ENCODE results near the gene C1QTNF9.
"Not testable (repeated sequence)": the region's sequence is repeated elsewhere in the genome, so short reads cannot be mapped to it uniquely, and the experiment has no call there.

Gene C1QTNF9

GRCh38 chr13:24361852-24362366, 52.5 kb downstream of the C1QTNF9 start:
- Histone ChIP-seq H3K4me1 (ENCODE audit: control insufficient read depth, insufficient read depth, low read length) (no peaks in the 10 kb centered on the region), H3K27me3 (ENCODE audit: control insufficient read depth in 1 of 2, insufficient read depth in 2 of 2, low read length in 2 of 2) (no peaks in the 10 kb centered on the region), H3K27ac (ENCODE audit: low read length) (no peak overlapping the region), H3K36me3 (ENCODE audit: control insufficient read depth in 2 of 2, insufficient read depth in 2 of 2, low read length in 2 of 2) (no peaks in the 10 kb centered on the region), H3K9ac (ENCODE audit: low read length in 2 of 2) (no peak overlapping the region), H3K4me3 (ENCODE audit: low read length in 2 of 2) (no peak overlapping the region), H3K9me3 (ENCODE audit: control insufficient read depth in 2 of 2, low read length in 2 of 2) (no peaks in the 10 kb centered on the region)

GRCh38 chr13:24362435-24362952, 53.1 kb downstream of the C1QTNF9 start:
- H3K27me3 ChIP-seq (ENCODE audit: control insufficient read depth in 1 of 2, insufficient read depth in 2 of 2, low read length in 2 of 2), result no peaks in the 10 kb centered on the region
- H3K9me3 ChIP-seq (ENCODE audit: control insufficient read depth in 2 of 2, low read length in 2 of 2), result no peaks in the 10 kb centered on the region
- no peak overlapping the region for H3K4me3 ChIP-seq (ENCODE audit: low read length in 2 of 2)
- no peaks in the 10 kb centered on the region for H3K36me3 ChIP-seq (ENCODE audit: control insufficient read depth in 2 of 2, insufficient read depth in 2 of 2, low read length in 2 of 2)
- no peak overlapping the region for H3K27ac ChIP-seq (ENCODE audit: low read length)
- no peak overlapping the region for H3K9ac ChIP-seq (ENCODE audit: low read length in 2 of 2)
- H3K4me1 ChIP-seq (ENCODE audit: control insufficient read depth, insufficient read depth, low read length), result no peaks in the 10 kb centered on the region

- no peaks in the 10 kb centered on the region for H3K36me3 ChIP-seq (ENCODE audit: control insufficient read depth in 2 of 2, insufficient read depth in 2 of 2, low read length in 2 of 2)
- H3K27ac ChIP-seq (ENCODE audit: low read length), result no peak overlapping the region
- no peaks in the 10 kb centered on the region for H3K4me1 ChIP-seq (ENCODE audit: control insufficient read depth, insufficient read depth, low read length)
- H3K4me3 ChIP-seq (ENCODE audit: low read length in 2 of 2), result no peak overlapping the region
- H3K27me3 ChIP-seq (ENCODE audit: control insufficient read depth in 1 of 2, insufficient read depth in 2 of 2, low read length in 2 of 2), result no peaks in the 10 kb centered on the region
- no peak overlapping the region for H3K9ac ChIP-seq (ENCODE audit: low read length in 2 of 2)
- no peaks in the 10 kb centered on the region for H3K9me3 ChIP-seq (ENCODE audit: control insufficient read depth in 2 of 2, low read length in 2 of 2)
Observed at GRCh38 chr13:24365191-24365590, 55.8 kb downstream of the C1QTNF9 start.

- not testable (repeated sequence) for H3K27ac ChIP-seq (ENCODE audit: low read length); H3K9ac ChIP-seq (ENCODE audit: low read length in 2 of 2); H3K4me3 ChIP-seq (ENCODE audit: low read length in 2 of 2); H3K4me1 ChIP-seq (ENCODE audit: control insufficient read depth, insufficient read depth, low read length); H3K27me3 ChIP-seq (ENCODE audit: control insufficient read depth in 1 of 2, insufficient read depth in 2 of 2, low read length in 2 of 2); H3K9me3 ChIP-seq (ENCODE audit: control insufficient read depth in 2 of 2, low read length in 2 of 2); H3K36me3 ChIP-seq (ENCODE audit: control insufficient read depth in 2 of 2, insufficient read depth in 2 of 2, low read length in 2 of 2)
Observed at GRCh38 chr13:24366315-24366714, 56.9 kb downstream of the C1QTNF9 start.

- not testable (repeated sequence) for H3K4me1 ChIP-seq (ENCODE audit: control insufficient read depth, insufficient read depth, low read length); H3K27me3 ChIP-seq (ENCODE audit: control insufficient read depth in 1 of 2, insufficient read depth in 2 of 2, low read length in 2 of 2); H3K36me3 ChIP-seq (ENCODE audit: control insufficient read depth in 2 of 2, insufficient read depth in 2 of 2, low read length in 2 of 2); H3K9me3 ChIP-seq (ENCODE audit: control insufficient read depth in 2 of 2, low read length in 2 of 2); H3K27ac ChIP-seq (ENCODE audit: low read length); H3K4me3 ChIP-seq (ENCODE audit: low read length in 2 of 2); H3K9ac ChIP-seq (ENCODE audit: low read length in 2 of 2)
Observed at GRCh38 chr13:24371273-24371672, 61.9 kb downstream of the C1QTNF9 start.

All from stomach smooth muscle (tissue), 2 donors.